HPDE6-E6E7 (cell line): ENCODE data around the gene QRICH2.
A peak's percentile ranks its signal among the peaks of the same experiment; 100 is the strongest.
"Not testable (repeated sequence)": the region's sequence is repeated elsewhere in the genome, so short reads cannot be mapped to it uniquely, and the experiment has no call there.

Source experiments
- DNase-seq: peaks from one replicate; pipeline ENCODE4 v3.0.0; 2011; ENCODE audit warnings: missing footprints; ENCODE audit errors: extremely low spot score

Gene QRICH2

GRCh38 chr17:76307966-76308338, at the start of gene QRICH2:
QRICH2 (minus strand) TSS chr17:76308276; CDS start chr17:76307998, 278 bp downstream.
- DNase-seq: no peak

GRCh38 chr17:76357597-76358158, 49.6 kb upstream of the QRICH2 start:
- no peak for DNase-seq

GRCh38 chr17:76356803-76357456, 48.9 kb upstream of the QRICH2 start:
- DNase-seq: no peak

GRCh38 chr17:76354747-76355310, 46.8 kb upstream of the QRICH2 start:
- no peak for DNase-seq

GRCh38 chr17:76354317-76354729, 46.2 kb upstream of the QRICH2 start:
- DNase-seq: no peak

GRCh38 chr17:76353599-76354316, 45.7 kb upstream of the QRICH2 start, which contains the start of gene PRPSAP1:
PRPSAP1 (minus strand) TSS chr17:76353916; CDS start chr17:76353703, 213 bp downstream.
- DNase-seq: peak; percentile 91

- DNase-seq: no peak
Observed at GRCh38 chr17:76353004-76353598, 45.0 kb upstream of the QRICH2 start.

- DNase-seq: no peak
Observed at GRCh38 chr17:76351526-76352071, 43.5 kb upstream of the QRICH2 start.

- DNase-seq: no peak
Observed at GRCh38 chr17:76350463-76350862, 42.4 kb upstream of the QRICH2 start.

GRCh38 chr17:76346936-76347335, 38.9 kb upstream of the QRICH2 start:
- DNase-seq: not testable (repeated sequence)

GRCh38 chr17:76345377-76345974, 37.4 kb upstream of the QRICH2 start:
- no peak for DNase-seq

- DNase-seq: no peak
Observed at GRCh38 chr17:76343106-76343505, 35.0 kb upstream of the QRICH2 start.

GRCh38 chr17:76341301-76341700, 33.2 kb upstream of the QRICH2 start:
- no peak for DNase-seq

- DNase-seq: no peak
Observed at GRCh38 chr17:76337413-76337777, 29.3 kb upstream of the QRICH2 start.

- DNase-seq: no peak
Observed at GRCh38 chr17:76336756-76337412, 28.8 kb upstream of the QRICH2 start.

GRCh38 chr17:76335716-76336381, 27.8 kb upstream of the QRICH2 start:
- DNase-seq: no peak

- no peak for DNase-seq
Observed at GRCh38 chr17:76333673-76334505, 25.8 kb upstream of the QRICH2 start.

GRCh38 chr17:76331083-76331482, 23.0 kb upstream of the QRICH2 start:
- no peak for DNase-seq

- DNase-seq: no peak
Observed at GRCh38 chr17:76329664-76330063, 21.6 kb upstream of the QRICH2 start.

- no peak for DNase-seq
Observed at GRCh38 chr17:76327696-76328095, 19.6 kb upstream of the QRICH2 start.
